Measurements from ENCODE around the gene SLC11A2.

DNA sequence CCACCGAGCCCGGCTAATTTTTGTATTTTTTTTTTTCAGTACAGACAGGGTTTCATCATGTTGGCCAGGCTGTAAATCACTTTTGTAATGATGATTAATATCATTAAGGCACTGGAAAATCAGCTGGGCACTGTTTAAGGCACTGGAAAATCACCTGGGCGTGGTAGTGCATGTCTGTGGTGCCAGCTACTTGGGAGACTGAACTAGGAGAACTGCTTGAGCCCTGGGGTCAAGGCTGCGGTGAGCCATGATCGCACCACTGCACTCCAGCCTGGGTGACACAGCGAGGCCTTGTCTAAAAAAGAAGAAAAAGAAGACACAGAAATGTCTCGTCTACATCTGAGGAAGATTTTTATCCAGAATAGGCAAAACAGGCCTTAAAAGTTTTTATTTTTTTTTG lies 12.7 kb downstream of the SLC11A2 start:
- TF ChIP-seq, protein P1, sequence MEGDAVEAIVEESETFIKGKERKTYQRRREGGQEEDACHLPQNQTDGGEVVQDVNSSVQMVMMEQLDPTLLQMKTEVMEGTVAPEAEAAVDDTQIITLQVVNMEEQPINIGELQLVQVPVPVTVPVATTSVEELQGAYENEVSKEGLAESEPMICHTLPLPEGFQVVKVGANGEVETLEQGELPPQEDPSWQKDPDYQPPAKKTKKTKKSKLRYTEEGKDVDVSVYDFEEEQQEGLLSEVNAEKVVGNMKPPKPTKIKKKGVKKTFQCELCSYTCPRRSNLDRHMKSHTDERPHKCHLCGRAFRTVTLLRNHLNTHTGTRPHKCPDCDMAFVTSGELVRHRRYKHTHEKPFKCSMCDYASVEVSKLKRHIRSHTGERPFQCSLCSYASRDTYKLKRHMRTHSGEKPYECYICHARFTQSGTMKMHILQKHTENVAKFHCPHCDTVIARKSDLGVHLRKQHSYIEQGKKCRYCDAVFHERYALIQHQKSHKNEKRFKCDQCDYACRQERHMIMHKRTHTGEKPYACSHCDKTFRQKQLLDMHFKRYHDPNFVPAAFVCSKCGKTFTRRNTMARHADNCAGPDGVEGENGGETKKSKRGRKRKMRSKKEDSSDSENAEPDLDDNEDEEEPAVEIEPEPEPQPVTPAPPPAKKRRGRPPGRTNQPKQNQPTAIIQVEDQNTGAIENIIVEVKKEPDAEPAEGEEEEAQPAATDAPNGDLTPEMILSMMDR (IDR thresholded peaks at IDR 0.05; ENCODE audit: low read depth, low read length): no peak
- TF ChIP-seq, protein P2, sequence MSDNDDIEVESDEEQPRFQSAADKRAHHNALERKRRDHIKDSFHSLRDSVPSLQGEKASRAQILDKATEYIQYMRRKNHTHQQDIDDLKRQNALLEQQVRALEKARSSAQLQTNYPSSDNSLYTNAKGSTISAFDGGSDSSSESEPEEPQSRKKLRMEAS (IDR thresholded peaks at IDR 0.05; ENCODE audit: low read depth, low read length): no peak
- TF ChIP-seq POLR2A (IDR thresholded peaks at IDR 0.05; ENCODE audit: extremely low read depth, insufficient read length): no peak
